Panc1 (cell line): ENCODE data around the gene SSBP2.

Experiments used
- CTCF ChIP-seq: fragments of 450-650 bp; IDR thresholded peaks from 2 replicates; pipeline ENCODE4 v1.5.1; 2017; ENCODE audit warnings: mild to moderate bottlenecking
- POLR2AphosphoS5 ChIP-seq: IDR thresholded peaks from 2 replicates; pipeline ENCODE4 v1.6.1; 2012; ENCODE audit warnings: mild to moderate bottlenecking, low read depth, low read length, moderate library complexity
- REST ChIP-seq, 2 experiments: IDR thresholded peaks; 2 replicates each; pipeline ENCODE4 v1.6.1; 2011 to 2012; ENCODE audit warnings: low read depth in 2 of 2, control low read depth in 1 of 2, low read length in 1 of 2, mild to moderate bottlenecking in 1 of 2, moderate library complexity in 1 of 2; ENCODE audit not compliant: insufficient read depth in 1 of 2
- SIN3A ChIP-seq: IDR thresholded peaks from 2 replicates; pipeline ENCODE4 v1.6.1; 2012; ENCODE audit warnings: low read depth, mild to moderate bottlenecking, low read length, moderate library complexity, borderline replicate concordance; ENCODE audit not compliant: insufficient read depth

- TF ChIP-seq CTCF (no peak), POLR2AphosphoS5 (no peak), SIN3A (no peak), REST (IDR thresholded peaks at IDR 0.05; ENCODE audit: insufficient read depth in 1 of 2, low read depth in 2 of 2, low read length in 1 of 2) (no peak)
Observed at GRCh38 chr5:81608976-81609375, 141.9 kb downstream of the SSBP2 start.
